ENCODE data around the gene AOPEP. TPM values are rescaled to one million over a fixed set of nuclear protein-coding genes. Genes with fewer than 3 reads are reported as not detected.
"Not testable (repeated sequence)": the region's sequence is repeated elsewhere in the genome, so short reads cannot be mapped to it uniquely, and the experiment has no call there.

Gene AOPEP
- total RNA-seq, 2 experiments from 2014 or later = 10.7 to 12.2 TPM

DNA sequence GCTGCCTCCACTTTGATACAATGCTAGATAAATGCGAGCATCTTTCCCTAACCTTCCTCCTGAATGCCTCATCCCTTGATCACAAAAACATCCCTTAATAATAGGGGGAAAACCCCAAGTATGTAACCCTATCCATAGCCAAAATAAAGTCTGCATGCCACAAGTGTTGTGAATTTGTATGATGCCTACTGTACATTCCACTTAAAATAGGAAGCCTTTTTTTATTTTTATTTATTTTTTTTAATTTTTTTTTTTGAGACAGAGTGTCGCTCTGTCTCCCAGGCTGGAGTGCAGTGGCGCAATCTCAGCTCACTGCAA is 207.0 kb downstream of the AOPEP start:
- ChIA-PET CTCF (no interaction called here), POLR2A (no interaction called here)
- H3K27ac Mint-ChIP-seq = no peak overlapping the region
- H3K4me3 Mint-ChIP-seq = no peak overlapping the region
- H3K27me3 Mint-ChIP-seq = no peaks in the 10 kb centered on the region
- H3K36me3 Mint-ChIP-seq = peaks cover 3% of the 10 kb centered on the region
- H3K9me3 Mint-ChIP-seq = no peaks in the 10 kb centered on the region
- intact Hi-C loops (cut with micrococcal nuclease) = no loop called here
- DNase-seq = no peak
- peaks cover 5% of the 10 kb centered on the region for H3K4me1 Mint-ChIP-seq (ENCODE audit: low read depth)

DNA sequence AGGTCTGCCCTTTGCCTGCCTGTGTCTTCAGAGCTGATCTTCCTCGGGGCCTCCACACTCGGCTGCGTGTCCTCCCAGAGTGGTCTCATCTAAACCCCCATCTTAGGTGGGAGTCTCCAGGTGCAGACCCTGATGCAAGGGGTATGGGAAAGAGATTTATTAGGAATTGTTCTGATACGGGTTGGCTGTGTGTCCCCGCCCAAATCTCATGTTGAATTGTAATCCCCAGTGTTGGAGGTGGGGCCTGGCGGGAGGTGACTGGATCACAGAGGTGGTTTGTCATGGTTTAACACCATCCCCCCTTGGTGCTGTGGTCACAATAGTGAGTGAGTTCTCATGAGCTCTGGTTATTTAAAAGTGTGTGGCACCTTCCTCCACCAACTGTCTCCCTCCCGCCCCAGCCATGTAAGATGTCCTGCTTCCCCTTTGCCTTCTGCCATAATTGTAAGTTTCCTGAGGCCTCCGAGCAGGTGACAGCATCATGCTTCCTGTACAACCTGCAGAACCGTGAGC is 208.4 kb downstream of the AOPEP start:
- Mint-ChIP-seq H3K4me3 (no peak overlapping the region), H3K9me3 (no peaks in the 10 kb centered on the region), H3K4me1 (ENCODE audit: low read depth) (peaks cover 5% of the 10 kb centered on the region), H3K27me3 (no peaks in the 10 kb centered on the region), H3K27ac (no peak overlapping the region), H3K36me3 (peaks cover 5% of the 10 kb centered on the region)
- ChIA-PET POLR2A (no interaction called here), CTCF (no interaction called here)
- intact Hi-C loops (cut with micrococcal nuclease) = no loop called here
- no peak for DNase-seq

DNA sequence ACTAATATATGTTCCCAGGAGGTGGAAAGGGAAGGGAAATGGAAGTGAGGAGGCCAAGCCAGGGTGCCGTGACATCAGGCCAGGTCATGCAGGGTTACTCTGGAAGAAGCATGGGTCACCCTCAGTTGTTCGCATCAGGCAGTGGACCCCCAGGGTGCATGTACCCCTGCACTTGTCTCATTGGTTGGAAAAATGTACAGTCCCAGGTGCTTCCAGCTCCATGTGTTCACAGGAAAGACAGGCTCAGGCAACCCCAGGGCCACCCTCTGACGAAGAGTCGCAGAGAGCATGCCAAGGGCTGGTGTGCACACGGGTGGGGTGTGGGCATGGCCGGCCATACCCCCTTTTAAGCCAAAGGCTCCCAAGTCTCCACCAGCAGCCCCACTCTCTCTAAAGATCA is 208.9 kb downstream of the AOPEP start:
- Mint-ChIP-seq H3K27ac (no peak overlapping the region), H3K36me3 (peaks cover 5% of the 10 kb centered on the region), H3K27me3 (no peaks in the 10 kb centered on the region), H3K4me3 (no peak overlapping the region), H3K4me1 (ENCODE audit: low read depth) (peaks cover 5% of the 10 kb centered on the region), H3K9me3 (no peaks in the 10 kb centered on the region)
- ChIA-PET CTCF (no interaction called here), POLR2A (no interaction called here)
- intact Hi-C loops (cut with micrococcal nuclease) = no loop called here
- no peak for DNase-seq

DNA sequence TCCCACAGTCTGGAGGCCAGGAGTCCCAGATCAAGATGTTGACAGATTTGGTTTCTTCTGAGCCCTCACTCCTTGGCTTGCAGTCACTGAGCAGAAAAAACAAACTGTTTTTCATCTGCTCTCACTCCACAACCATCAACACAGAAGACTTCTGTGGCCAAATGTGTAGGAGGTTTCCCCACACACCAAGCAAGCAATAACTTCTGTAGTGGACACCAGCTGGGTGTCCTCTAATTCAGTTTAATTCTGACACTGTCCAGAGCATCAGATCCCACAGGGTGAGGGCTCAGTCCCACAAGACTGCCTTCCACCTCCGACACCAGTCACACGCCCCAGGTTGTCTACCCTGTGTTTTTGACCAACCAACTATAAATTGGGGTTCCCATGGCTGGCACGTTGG is 209.9 kb downstream of the AOPEP start:
- Mint-ChIP-seq H3K4me3 (no peak overlapping the region), H3K27ac (no peak overlapping the region), H3K36me3 (peaks cover 5% of the 10 kb centered on the region), H3K27me3 (no peaks in the 10 kb centered on the region), H3K4me1 (ENCODE audit: low read depth) (peaks cover 5% of the 10 kb centered on the region), H3K9me3 (no peaks in the 10 kb centered on the region)
- DNase-seq = no peak
- intact Hi-C loops (cut with micrococcal nuclease) = no loop called here
- POLR2A ChIA-PET = no interaction called here
- CTCF ChIA-PET = no interaction called here

DNA sequence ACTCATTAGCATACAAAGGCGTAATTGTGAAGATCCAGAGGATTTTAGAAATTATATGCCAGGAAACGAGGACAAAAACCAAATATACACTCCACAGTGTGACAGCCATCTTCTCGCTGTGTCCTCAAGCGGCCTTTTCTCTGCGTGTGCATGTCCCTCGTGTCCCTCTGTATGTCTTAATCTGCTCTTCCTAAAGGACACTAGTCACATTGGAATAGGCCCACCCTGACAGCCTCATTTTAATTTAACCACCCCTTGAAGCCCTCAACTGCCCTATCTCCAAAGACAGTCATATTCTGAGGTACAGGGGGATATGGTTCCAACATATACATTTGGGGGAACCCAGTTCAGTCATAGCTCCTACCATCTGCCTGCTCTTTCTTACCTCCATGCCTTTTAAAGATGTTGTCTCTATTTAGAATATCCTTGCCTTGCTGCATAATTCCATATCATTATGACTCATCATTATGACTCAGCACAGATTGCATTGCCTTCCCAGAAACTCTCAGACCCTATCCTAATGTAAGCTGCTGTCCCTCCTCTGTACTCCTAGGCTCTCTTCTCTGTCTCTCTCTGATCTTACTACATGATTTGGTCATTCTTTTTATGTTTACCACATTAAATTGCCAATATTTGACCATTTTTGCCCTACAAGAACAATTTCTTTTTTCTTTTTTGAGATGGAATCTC is 210.9 kb downstream of the AOPEP start:
- CTCF ChIA-PET = no interaction called here
- no peaks in the 10 kb centered on the region for H3K9me3 Mint-ChIP-seq

DNA sequence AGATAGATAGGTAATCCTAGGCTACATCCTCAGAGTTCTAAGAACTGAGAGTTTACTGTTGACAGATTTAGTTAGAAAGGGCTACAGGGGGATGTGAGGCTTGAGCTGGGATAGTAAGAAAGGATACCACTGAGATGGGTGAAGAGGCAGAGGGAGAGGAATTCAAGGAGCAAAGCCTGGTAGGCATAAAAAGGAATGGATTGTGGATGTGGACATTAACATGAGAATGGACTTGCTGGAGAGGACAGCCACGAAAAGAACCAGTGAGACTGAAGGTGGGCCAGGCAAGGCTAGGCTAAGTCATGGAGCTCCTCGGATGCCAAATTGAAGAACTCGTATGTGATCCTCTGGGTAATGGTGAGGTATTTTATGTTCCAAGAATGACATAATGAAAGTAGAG is 211.9 kb downstream of the AOPEP start:
- ChIA-PET CTCF (interaction anchor here (0.6 kb wide), 1 partner anchor 141 kb away, joined by 3 read pairs; no protein-coding TSS in a partner anchor), POLR2A (no interaction called here)
- H3K4me3 Mint-ChIP-seq = no peak overlapping the region
- intact Hi-C loops (cut with micrococcal nuclease) = no loop called here
- H3K4me1 Mint-ChIP-seq (ENCODE audit: low read depth) = peaks cover 5% of the 10 kb centered on the region
- no peaks in the 10 kb centered on the region for H3K9me3 Mint-ChIP-seq
- H3K27me3 Mint-ChIP-seq = no peaks in the 10 kb centered on the region
- no peak overlapping the region for H3K27ac Mint-ChIP-seq
- no peak for DNase-seq
- H3K36me3 Mint-ChIP-seq = peaks cover 5% of the 10 kb centered on the region

More for the DNA sequence above, 210.9 kb downstream of the AOPEP start:
- peaks cover 5% of the 10 kb centered on the region for H3K4me1 Mint-ChIP-seq (ENCODE audit: low read depth)
- intact Hi-C loops (cut with micrococcal nuclease) = no loop called here
- no peaks in the 10 kb centered on the region for H3K27me3 Mint-ChIP-seq
- POLR2A ChIA-PET = no interaction called here
- no peak overlapping the region for H3K4me3 Mint-ChIP-seq
- no peak for DNase-seq
- H3K36me3 Mint-ChIP-seq = peaks cover 5% of the 10 kb centered on the region
- H3K27ac Mint-ChIP-seq = no peak overlapping the region

DNA sequence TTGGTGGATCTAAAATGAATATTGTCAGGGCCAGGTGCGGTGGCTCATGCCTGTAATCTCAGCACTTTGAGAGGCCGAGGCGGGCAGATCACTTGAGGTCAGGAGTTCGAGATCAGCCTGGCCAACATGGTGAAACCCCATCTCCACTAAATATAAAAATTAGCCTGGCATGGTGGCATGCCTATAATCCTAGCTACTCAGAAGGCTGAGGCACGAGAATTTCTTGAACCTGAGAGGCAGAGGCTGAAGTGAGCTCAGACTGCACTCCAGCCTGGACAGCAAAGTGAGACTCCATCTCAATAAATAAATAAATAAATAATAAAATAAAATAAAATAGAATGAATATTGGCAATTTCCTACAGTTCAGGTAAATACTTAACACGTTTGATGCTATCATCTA is 213.8 kb downstream of the AOPEP start:
- H3K27me3 Mint-ChIP-seq; H3K27ac Mint-ChIP-seq; POLR2A ChIA-PET; intact Hi-C loops (cut with micrococcal nuclease); H3K9me3 Mint-ChIP-seq; H3K4me1 Mint-ChIP-seq (ENCODE audit: low read depth); CTCF ChIA-PET; DNase-seq; H3K4me3 Mint-ChIP-seq; H3K36me3 Mint-ChIP-seq: not testable (repeated sequence)

DNA sequence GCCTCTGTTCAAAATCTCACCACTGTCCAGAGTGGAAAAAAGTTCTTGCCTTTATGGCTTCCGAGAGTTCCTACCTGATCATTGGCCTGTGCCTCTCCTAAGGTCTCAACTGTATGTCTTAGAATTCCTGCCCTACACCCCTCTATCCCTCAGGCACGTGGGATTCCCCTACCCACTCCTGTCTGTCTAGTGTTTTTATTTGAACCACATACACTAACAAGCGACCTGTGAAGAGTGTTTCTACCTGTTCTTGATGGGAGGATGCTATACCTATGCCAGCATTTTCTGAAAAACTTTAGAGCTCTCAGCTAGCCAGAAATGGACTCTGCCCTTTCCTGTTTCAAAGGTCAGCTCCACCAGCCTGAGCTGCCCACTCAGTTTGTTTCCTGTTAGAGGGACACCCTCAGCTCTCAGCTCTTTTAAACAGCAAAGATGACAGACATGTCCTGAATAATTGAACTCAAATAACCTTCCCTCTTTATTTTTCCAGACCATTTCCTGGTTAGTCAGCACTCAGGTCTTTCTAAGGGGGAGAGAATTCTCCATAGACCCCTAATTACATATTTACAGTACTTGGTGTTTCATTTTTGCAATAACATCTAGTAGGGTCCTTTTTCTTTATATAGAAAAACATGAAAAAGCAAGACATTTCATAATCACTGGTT is 214.8 kb downstream of the AOPEP start:
- DNase-seq = no peak
- Mint-ChIP-seq H3K27me3 (no peaks in the 10 kb centered on the region), H3K36me3 (peaks cover 5% of the 10 kb centered on the region), H3K9me3 (no peaks in the 10 kb centered on the region), H3K27ac (no peak overlapping the region), H3K4me1 (ENCODE audit: low read depth) (peaks cover 5% of the 10 kb centered on the region), H3K4me3 (no peak overlapping the region)
- ChIA-PET CTCF (no interaction called here), POLR2A (no interaction called here)
- intact Hi-C loops (cut with micrococcal nuclease) = no loop called here

DNA sequence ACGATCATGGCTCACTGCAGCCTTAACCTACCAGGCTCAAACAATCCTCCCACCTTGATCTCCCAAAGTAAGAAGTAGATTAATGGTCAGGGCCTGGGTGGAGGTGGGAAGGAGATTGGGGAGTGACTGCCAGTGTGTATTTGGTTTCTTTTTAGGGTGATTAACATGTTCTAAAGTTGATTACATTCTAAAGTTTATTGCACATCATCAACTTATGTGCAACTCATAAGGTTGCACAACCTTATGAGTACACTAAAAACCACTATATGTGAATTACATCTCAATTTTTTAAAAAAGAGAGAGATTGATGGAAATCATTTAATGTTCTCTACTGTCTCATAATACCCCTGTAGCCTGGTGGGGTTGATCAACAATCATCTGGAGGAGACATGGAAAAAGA is 218.1 kb downstream of the AOPEP start:
- Mint-ChIP-seq H3K4me1 (ENCODE audit: low read depth) (peaks cover 10% of the 10 kb centered on the region), H3K27me3 (no peaks in the 10 kb centered on the region), H3K36me3 (no peaks in the 10 kb centered on the region), H3K9me3 (no peaks in the 10 kb centered on the region), H3K4me3 (no peak overlapping the region), H3K27ac (no peak overlapping the region)
- ChIA-PET CTCF (no interaction called here), POLR2A (no interaction called here)
- DNase-seq = no peak
- intact Hi-C loops (cut with micrococcal nuclease) = no loop called here

DNA sequence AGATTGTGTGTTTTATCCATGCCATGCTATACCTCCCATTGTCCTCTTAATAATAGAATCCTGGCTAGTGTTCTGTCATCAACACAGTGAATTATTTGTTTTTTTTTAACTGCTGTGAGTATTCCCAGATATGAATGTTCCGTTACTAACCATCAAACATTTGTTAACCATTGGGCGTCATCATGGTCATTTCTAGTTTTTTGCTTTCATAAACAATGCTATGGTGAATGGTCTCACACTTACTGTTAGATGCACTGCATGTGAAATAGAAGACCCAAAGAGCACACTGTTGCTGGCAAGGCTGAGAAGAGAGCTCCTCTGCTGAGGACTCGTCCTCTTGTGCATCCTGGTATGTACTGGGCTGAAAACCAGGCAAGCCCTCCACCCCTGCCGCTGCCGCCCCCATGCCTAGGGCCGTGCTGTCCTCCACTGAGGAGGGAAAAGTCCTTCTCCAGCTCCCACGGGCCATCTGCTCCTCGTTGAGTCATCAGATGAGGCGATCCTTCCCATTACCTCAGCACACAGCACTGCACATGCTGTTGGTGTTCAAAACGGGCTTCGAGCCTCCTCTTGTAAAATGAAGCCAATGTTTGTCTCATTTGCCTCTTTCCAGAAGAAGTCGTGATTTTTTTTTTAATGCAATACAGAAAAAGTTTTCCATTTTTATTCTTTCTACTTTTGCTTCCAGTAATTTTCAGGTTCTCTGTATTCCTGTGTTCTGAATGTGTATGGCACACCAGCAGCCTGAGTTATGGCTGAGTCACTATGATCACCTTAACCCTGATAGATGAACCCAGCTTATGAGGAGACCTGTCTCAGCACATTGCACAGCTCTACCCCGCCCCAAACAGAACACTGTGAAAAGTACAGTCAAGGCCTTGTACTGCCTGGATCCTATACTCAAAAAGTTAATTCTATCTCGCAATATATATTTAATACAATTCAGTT is 219.0 kb downstream of the AOPEP start:
- POLR2A ChIA-PET = no interaction called here
- Mint-ChIP-seq H3K9me3 (no peaks in the 10 kb centered on the region), H3K27me3 (no peaks in the 10 kb centered on the region), H3K36me3 (no peaks in the 10 kb centered on the region), H3K4me1 (ENCODE audit: low read depth) (peaks cover 10% of the 10 kb centered on the region), H3K27ac (no peak overlapping the region), H3K4me3 (no peak overlapping the region)
- CTCF ChIA-PET = interaction anchor here (1.2 kb wide), 1 partner anchor 186 kb away, joined by 4 read pairs; no protein-coding TSS in a partner anchor
- no peak for DNase-seq
- intact Hi-C loops (cut with micrococcal nuclease) = no loop called here

DNA sequence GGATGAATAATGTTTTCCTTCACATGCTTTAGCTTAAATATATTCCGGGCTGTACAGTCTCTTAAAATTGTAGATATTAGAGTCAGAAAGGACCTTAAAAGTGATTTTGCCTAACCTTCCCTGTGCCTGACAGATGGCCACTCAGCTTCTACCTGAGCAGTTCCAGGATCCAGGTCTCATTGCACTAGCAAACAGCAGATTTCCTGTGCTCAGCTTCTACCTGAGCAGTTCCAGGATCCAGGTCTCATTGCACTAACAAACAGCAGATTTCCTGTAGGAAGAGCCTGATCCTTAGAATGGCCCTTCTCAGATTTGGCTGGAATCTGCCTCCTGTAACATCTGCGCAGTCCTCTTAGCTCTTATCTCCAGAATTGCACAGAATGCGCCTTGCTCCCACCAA is 219.8 kb downstream of the AOPEP start:
- no peak for DNase-seq
- ChIA-PET POLR2A (no interaction called here), CTCF (interaction anchor here (1.2 kb wide), 1 partner anchor 185 kb away, joined by 4 read pairs; no protein-coding TSS in a partner anchor)
- no peaks in the 10 kb centered on the region for H3K9me3 Mint-ChIP-seq
- H3K4me1 Mint-ChIP-seq (ENCODE audit: low read depth) = peaks cover 16% of the 10 kb centered on the region
- H3K27ac Mint-ChIP-seq = no peak overlapping the region
- intact Hi-C loops (cut with micrococcal nuclease) = no loop called here
- H3K27me3 Mint-ChIP-seq = no peaks in the 10 kb centered on the region
- H3K4me3 Mint-ChIP-seq = no peak overlapping the region
- H3K36me3 Mint-ChIP-seq = no peaks in the 10 kb centered on the region

DNA sequence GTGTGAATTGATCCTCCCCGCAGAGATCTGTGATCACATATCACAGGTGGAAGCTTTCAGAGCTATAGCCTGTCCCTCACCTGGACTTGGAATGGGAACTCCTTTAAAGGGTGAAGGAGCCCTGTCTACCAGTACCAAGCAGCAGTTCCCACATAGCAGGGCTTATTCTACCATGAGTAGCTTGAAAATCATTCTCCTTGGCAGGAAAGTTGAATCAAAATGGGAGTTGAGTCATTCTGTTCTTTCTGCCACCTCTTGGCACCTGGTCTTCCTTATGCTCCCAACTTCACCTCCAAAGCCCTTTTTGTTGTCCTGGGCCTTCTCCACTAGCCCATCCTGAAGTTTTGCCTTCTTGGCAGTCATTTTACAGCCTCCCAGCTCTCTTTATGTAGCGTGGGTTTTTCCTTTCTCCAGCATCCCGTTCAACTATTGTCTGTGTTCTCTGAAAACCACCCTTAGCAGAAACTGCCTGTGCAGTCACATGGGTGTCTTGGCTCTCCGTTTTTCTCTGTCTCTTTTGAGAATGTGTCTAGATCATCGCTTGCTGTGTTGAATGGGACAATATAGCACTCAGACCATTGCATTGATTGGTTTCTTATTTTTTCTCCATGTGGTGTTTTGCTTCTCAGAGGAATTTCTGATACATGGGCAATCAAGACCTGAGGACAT is 222.2 kb downstream of the AOPEP start:
- intact Hi-C loops (cut with micrococcal nuclease) = no loop called here

More for the DNA sequence above, 222.2 kb downstream of the AOPEP start:
- Mint-ChIP-seq H3K27ac (no peak overlapping the region), H3K9me3 (no peaks in the 10 kb centered on the region), H3K4me3 (no peak overlapping the region), H3K36me3 (no peaks in the 10 kb centered on the region), H3K4me1 (ENCODE audit: low read depth) (peaks cover 36% of the 10 kb centered on the region), H3K27me3 (no peaks in the 10 kb centered on the region)
- CTCF ChIA-PET = no interaction called here
- DNase-seq = no peak
- POLR2A ChIA-PET = no interaction called here

All from activated CD4-positive, alpha-beta memory T cell treated with anti-CD3 and anti-CD28 coated beads for 36 hours (primary cell).